B cell (primary cell): ENCODE measurements around the gene ZNF570. TPM values are rescaled to one million over a fixed set of nuclear protein-coding genes. Genes with fewer than 3 reads are reported as not detected.

Experiments used
- ATAC-seq: fragments of 200-7000 bp; cut with Tn5 transposase; one replicate; pipeline ENCODE4 v1.10.0; 2021; ENCODE audit warnings: low read depth, mild to moderate bottlenecking, moderate number of reproducible peaks, moderate library complexity
- CTCF ChIA-PET: fragments of 350-600 bp; sonication (Branson Sonifier 250); formaldehyde crosslinking; loops from one replicate; lab custom pipeline; 2021; ENCODE audit warnings: antibody characterized with exemption, inconsistent platforms; lab: Charles Lee
- POLR2A ChIA-PET: fragments of 350-600 bp; sonication (Branson Sonifier 250); formaldehyde crosslinking; loops from one replicate; lab custom pipeline; 2021; ENCODE audit warnings: antibody characterized with exemption; lab: Charles Lee
- DNase-seq: peaks from one replicate; pipeline ENCODE4 v3.0.0; 2013
- H2AFZ ChIP-seq: 2 replicates; pipeline ENCODE4 v1.6.1; 2012; ENCODE audit warnings: mild to moderate bottlenecking, low read depth, low read length; ENCODE audit not compliant: insufficient read depth, poor library complexity, severe bottlenecking
- H3K27ac ChIP-seq, 2 donors: 1 replicate in 1 of 2; 2 replicates in 1 of 2; pipeline ENCODE4 v1.5.1; 2012 to 2013; ENCODE audit warnings: low read length in 2 of 2, mild to moderate bottlenecking in 2 of 2, moderate library complexity in 1 of 2
- H3K27me3 ChIP-seq, 4 experiments: fragments of 200-600 bp in 1 of 4; sonication (generic) in 1 of 4; replicated peaks in 1 of 4; 1 replicate in 2 of 4; 2 replicates in 2 of 4; pipeline versions ENCODE4 v1.6.1 to v1.7.0; 2013 to 2016; ENCODE audit warnings: low read length in 3 of 4, mild to moderate bottlenecking in 2 of 4, mixed read lengths in 1 of 4, moderate library complexity in 1 of 4; ENCODE audit not compliant: insufficient read depth in 4 of 4, control insufficient read depth in 3 of 4; ENCODE audit errors: control extremely low read depth in 1 of 4
- H3K36me3 ChIP-seq, 2 experiments: replicated peaks in 1 of 2; 1 replicate in 1 of 2; 2 replicates in 1 of 2; pipeline versions ENCODE4 v1.6.1 to v1.7.1; 2013; ENCODE audit warnings: low read length in 1 of 2; ENCODE audit not compliant: insufficient read depth in 2 of 2, control insufficient read depth in 1 of 2; ENCODE audit errors: control extremely low read depth in 1 of 2, extremely low read depth in 1 of 2
- H3K4me1 ChIP-seq, 2 donors: fragments of 200-600 bp in 1 of 2; sonication (generic) in 1 of 2; 1 replicate in 1 of 2; 2 replicates in 1 of 2; pipeline versions ENCODE4 v1.5.1 to v1.6.1; 2013 to 2017; ENCODE audit warnings: low read length in 2 of 2; ENCODE audit not compliant: control insufficient read depth in 2 of 2, insufficient read depth in 2 of 2
- H3K4me2 ChIP-seq: replicated peaks from 2 replicates; pipeline ENCODE3; 2012; ENCODE audit warnings: mild to moderate bottlenecking, low read depth, low read length; ENCODE audit not compliant: poor library complexity, severe bottlenecking
- H3K4me3 ChIP-seq, 5 experiments: fragments of 200-600 bp in 1 of 5; sonication (generic) in 1 of 5; 1 replicate in 3 of 5; 2 replicates in 2 of 5; pipeline versions ENCODE4 v1.5.1 to v1.7.0; 2011 to 2016; ENCODE audit warnings: low read length in 4 of 5, mild to moderate bottlenecking in 4 of 5, low read depth in 2 of 5, control low read depth in 1 of 5, moderate library complexity in 1 of 5; ENCODE audit not compliant: insufficient read depth in 1 of 5; ENCODE audit errors: control extremely low read depth in 1 of 5, extremely low read depth in 1 of 5
- H3K79me2 ChIP-seq: fragments of 200-600 bp; sonication (generic); one replicate; pipeline ENCODE4 v1.6.0; 2016; ENCODE audit warnings: low read length; ENCODE audit not compliant: control insufficient read depth, insufficient read depth
- H3K9ac ChIP-seq: fragments of 200-600 bp; sonication (generic); 2 replicates; pipeline ENCODE4 v1.6.1; 2017; ENCODE audit warnings: mild to moderate bottlenecking, low read length, moderate library complexity
- H3K9me3 ChIP-seq, 3 donors: one replicate each; pipeline versions ENCODE4 v1.6.1 to v1.7.1; 2013; ENCODE audit warnings: low read length in 2 of 3; ENCODE audit not compliant: control insufficient read depth in 2 of 3, insufficient read depth in 1 of 3; ENCODE audit errors: control extremely low read depth in 1 of 3
- H4K20me1 ChIP-seq: 2 replicates; pipeline ENCODE4 v1.6.0; 2012; ENCODE audit warnings: mild to moderate bottlenecking, low read length; ENCODE audit not compliant: insufficient read depth, control insufficient read depth, poor library complexity, severe bottlenecking
- H3K27ac Mint-ChIP-seq: one replicate; pipeline ENCODE4 v1.8.0; 2021; ENCODE audit warnings: mixed read lengths
- H3K27me3 Mint-ChIP-seq: one replicate; pipeline ENCODE4 v1.8.0; 2021; ENCODE audit warnings: mixed read lengths
- H3K4me1 Mint-ChIP-seq: one replicate; pipeline ENCODE4 v1.8.0; 2021; ENCODE audit warnings: mixed read lengths
- H3K4me3 Mint-ChIP-seq: one replicate; pipeline ENCODE4 v1.8.0; 2021; ENCODE audit warnings: mixed read lengths
- H3K9me3 Mint-ChIP-seq: one replicate; pipeline ENCODE4 v1.8.0; 2022; ENCODE audit warnings: mixed read lengths; ENCODE audit not compliant: insufficient read depth
- CTCF ChIP-seq: fragments of 200-600 bp; IDR thresholded peaks from one replicate; pipeline ENCODE4 v1.8.0; 2022; ENCODE audit warnings: antibody characterized with exemption, mild to moderate bottlenecking
- EZH2 ChIP-seq: IDR thresholded peaks from 2 replicates; pipeline ENCODE4 v1.6.1; 2012; ENCODE audit warnings: borderline replicate concordance, low read depth, mild to moderate bottlenecking, moderate library complexity, low read length; ENCODE audit not compliant: insufficient read depth, poor library complexity, severe bottlenecking
- WGBS: methylation state at CpG from one replicate; pipeline ENCODE4 v1.1.5; 2013; ENCODE audit warnings: missing lambda C conversion rate; ENCODE audit not compliant: insufficient coverage; 5-methylcytosine and 5-hydroxymethylcytosine counted together
- intact Hi-C: fragments of 100-400 bp; cut with micrococcal nuclease; formaldehyde crosslinking; loops from one replicate; pipeline ENCODE4 v1.10.0; 2022
- polyA minus RNA-seq: library from RNA; depleted of rRNA, polyadenylated mRNA; stranded (reverse); fragments of >200 nt; gene quantifications from 2 replicates; pipeline ENCODE4 v1.2.3, GENCODE V29; 2012
- polyA plus RNA-seq: library from polyadenylated mRNA; depleted of rRNA; stranded (reverse); fragments of >200 nt; gene quantifications from 2 replicates; pipeline ENCODE4 v1.2.3, GENCODE V29; 2012
- total RNA-seq, 2 donors: library from RNA; stranded (reverse); fragments of 120-200 nt in 1 of 2; gene quantifications; 1 replicate in 1 of 2; 2 replicates in 1 of 2; pipeline versions ENCODE4 v1.2.3 to v1.2.4, GENCODE V29; 2013 to 2022

Gene ZNF570
- total RNA-seq (8.9 TPM in 2 replicates), polyA plus RNA-seq (1.9 and 4.7 TPM in 2 replicates), polyA minus RNA-seq (4.5 and 5.9 TPM in 2 replicates)
- 11.6 TPM for total RNA-seq (2013)

GRCh38 chr19:37468961-37469777 lies at the start of gene ZNF570:
Gene ZNF570, plus strand, starts transcription at chr19:37469356. Its CDS starts 999 bp downstream, at chr19:37470355.
- CTCF ChIA-PET: interaction anchor here (0.8 to 1.2 kb wide), 3 partner anchors 83 to 252 kb away, joined by 3 to 4 read pairs (median 4); partner anchors contain the start of genes ZNF540 and ZNF571
- Mint-ChIP-seq H3K9me3 (peaks cover 2% of the 10 kb centered on the region), H3K4me1 (peaks cover 32% of the 10 kb centered on the region), H3K27me3 (no peaks in the 10 kb centered on the region), H3K4me3 (peak within 1 kb of the TSS; percentile 99), H3K27ac (peak within 1 kb of the TSS; percentile 98)
- Histone ChIP-seq H3K4me2 (peak within 1 kb of the TSS; percentile 76), H3K4me3 (peak within 1 kb of the TSS; percentile 77 to 98 (median 84)), H3K79me2 (peaks cover 58% of the 10 kb centered on the region), H2AFZ (peak within 1 kb of the TSS; percentile 97), H4K20me1 (no peaks in the 10 kb centered on the region), H3K9me3 (peaks cover 2 to 20% (median 11%) of the 10 kb centered on the region in 3 donors), H3K27ac (peak within 1 kb of the TSS; percentile 90 to 95), H3K9ac (peak within 1 kb of the TSS; percentile 89), H3K27me3 (no peaks in the 10 kb centered on the region), H3K36me3 (peaks cover 0 to 13% of the 10 kb centered on the region in 2 experiments), H3K4me1 (peaks cover 14 to 32% of the 10 kb centered on the region in 2 donors)
- POLR2A ChIA-PET: interaction anchor here (0.6 to 3.0 kb wide), 10 partner anchors 37 to 1091 kb away, joined by 3 to 23 read pairs (median 6); partner anchors contain the start of genes ZFP14, ZNF382, ZNF527 and ZNF540
- DNase-seq: peak; percentile 92
- under 1% methylated on average over 63 of the region's 63 CpGs for WGBS
- TF ChIP-seq CTCF (no peak), EZH2 (no peak)
- ATAC-seq: peak; percentile 70
- intact Hi-C loops: loop anchor here (1.0 to 5.0 kb wide), 8 partner anchors 37 to 1092 kb away; partner anchors contain the start of genes ZFP14, ZNF260, ZNF420 and ZNF461
